A549 (cell line): ENCODE measurements around the gene IL1RL2.

Source experiments
- CTCF ChIP-seq: fragments of >200 bp; sonication (Bioruptor Twin); formaldehyde crosslinking; IDR thresholded peaks from 3 replicates; pipeline ENCODE4 v1.5.1; 2016
- HOXA7 ChIP-seq: fragments of 250-450 bp; sonication (Bioruptor Pico); IDR thresholded peaks from 2 replicates; pipeline ENCODE4 v1.5.0; 2020; ENCODE audit warnings: mild to moderate bottlenecking, moderate library complexity
- JUNB ChIP-seq: fragments of >200 bp; sonication (Bioruptor Twin); formaldehyde crosslinking; IDR thresholded peaks from 2 replicates; pipeline ENCODE4 v1.6.1; 2016
- RFX5 ChIP-seq: fragments of 450-650 bp; IDR thresholded peaks from 2 replicates; pipeline ENCODE4 v1.7.1; 2014; ENCODE audit warnings: antibody characterized with exemption, mild to moderate bottlenecking, moderate library complexity

GRCh38 chr2:102141970-102142828 lies 44.6 kb upstream of the IL1RL2 start, which contains the start of gene IL1R1:
- TF ChIP-seq JUNB (no peak), RFX5 (no peak), HOXA7 (CRISPR knock-in tag) (no peak), CTCF (no peak)
